KOPT-K1 (cell line): ENCODE results near the gene NPIPB5.
"Not testable (repeated sequence)": the region's sequence is repeated elsewhere in the genome, so short reads cannot be mapped to it uniquely, and the experiment has no call there.

Source experiments
- H3K27ac ChIP-seq: fragments of 200-600 bp; sonication (generic); 2 replicates; pipeline ENCODE4 v1.5.1; 2016; ENCODE audit warnings: antibody characterized with exemption, mild to moderate bottlenecking, low read depth, low read length; ENCODE audit not compliant: poor library complexity, severe bottlenecking
- H3K36me3 ChIP-seq: fragments of 200-600 bp; sonication (generic); 2 replicates; pipeline ENCODE4 v1.5.1; 2017; ENCODE audit warnings: antibody characterized with exemption, mild to moderate bottlenecking, low read length, moderate library complexity; ENCODE audit not compliant: insufficient read depth
- H3K9me3 ChIP-seq: fragments of 200-600 bp; sonication (generic); 2 replicates; pipeline ENCODE4 v1.5.1; 2017; ENCODE audit warnings: antibody characterized with exemption, low read length, mild to moderate bottlenecking; ENCODE audit not compliant: insufficient read depth, poor library complexity, severe bottlenecking

Gene NPIPB5

DNA sequence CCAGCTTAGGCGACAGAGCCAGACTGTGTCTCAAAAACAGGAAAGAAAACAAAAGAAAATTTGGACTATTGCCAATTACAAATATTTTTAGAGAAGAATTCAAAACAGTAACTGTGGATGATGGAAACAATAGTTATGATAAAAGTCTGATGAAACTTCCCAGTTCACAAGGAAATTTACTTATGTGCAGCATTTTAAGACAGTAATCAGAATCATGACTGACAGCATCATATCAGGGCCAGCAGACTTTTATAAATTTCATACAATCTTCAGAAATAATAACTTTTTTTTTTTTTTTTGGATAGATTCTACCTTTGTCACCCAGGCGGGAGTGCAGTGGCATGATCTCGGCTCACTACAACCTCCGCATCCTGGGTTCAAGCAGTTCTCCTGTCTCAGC, at the start of gene NPIPB5:
Gene NPIPB5, plus strand, starts transcription at position 301 of the 400 bp plus-strand sequence. CDS start 2,911 bp downstream, outside the sequence.
- H3K9me3 ChIP-seq, H3K36me3 ChIP-seq, H3K27ac ChIP-seq: not testable (repeated sequence)

DNA sequence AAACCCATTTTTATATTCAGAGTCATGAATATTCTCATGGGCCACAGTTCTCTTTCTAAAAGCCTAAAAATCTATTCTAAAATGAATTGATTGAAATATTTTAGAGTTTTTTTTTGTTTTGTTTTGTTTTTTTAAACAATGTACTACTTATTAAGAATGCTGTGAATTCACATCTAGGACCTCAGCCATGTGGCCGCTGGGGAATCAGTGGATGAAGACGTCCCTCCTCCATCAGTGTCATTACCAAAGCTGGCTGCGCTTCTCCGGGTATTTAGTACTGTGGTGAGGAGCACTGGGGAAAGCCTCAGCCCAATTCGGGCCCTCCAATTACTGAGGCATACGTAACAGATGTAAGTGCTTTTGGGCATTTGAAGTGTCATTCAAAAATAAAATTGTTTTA, 41.8 kb upstream of the NPIPB5 start:
- H3K9me3 ChIP-seq, H3K36me3 ChIP-seq, H3K27ac ChIP-seq: not testable (repeated sequence)

DNA sequence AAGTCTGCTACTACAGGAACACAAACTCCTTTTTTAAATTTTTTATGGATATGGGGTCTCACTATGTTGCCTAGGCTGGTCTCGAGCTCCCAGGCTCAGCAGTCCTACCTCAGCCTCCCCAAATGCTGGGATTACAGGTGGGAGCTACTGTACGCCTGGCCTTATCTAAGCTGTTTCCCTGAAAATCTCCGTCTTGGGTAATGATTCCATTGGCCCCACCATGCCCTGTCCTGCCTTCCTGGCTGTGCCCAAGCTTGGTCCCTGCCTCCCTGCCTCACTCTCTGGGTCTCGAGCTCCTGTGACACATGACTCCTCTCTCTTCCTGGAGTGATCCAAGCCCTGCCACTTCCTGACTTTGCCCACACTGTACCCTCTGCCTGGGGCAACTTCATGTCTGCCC, 27.3 kb downstream of the NPIPB5 start:
- not testable (repeated sequence) for H3K27ac ChIP-seq, H3K9me3 ChIP-seq, H3K36me3 ChIP-seq

DNA sequence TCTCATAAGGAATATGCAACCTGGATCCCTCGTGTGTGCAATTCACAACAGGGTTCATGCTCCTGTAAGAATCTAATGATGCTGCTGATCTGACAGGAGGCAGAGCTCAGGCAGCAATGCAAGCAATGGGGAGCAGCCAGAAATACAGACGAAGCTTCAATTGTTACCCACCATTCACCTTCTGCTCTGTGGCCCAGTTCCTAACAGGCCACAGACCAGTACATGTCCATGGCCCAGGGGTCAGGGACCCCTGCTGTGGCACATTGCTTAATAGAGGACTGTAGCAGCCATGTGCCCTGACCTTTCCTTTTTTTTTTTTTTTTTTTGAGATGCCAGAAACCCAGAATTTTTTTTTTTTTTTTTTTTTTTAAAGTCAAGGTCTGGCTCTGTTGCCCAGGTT, 34.1 kb downstream of the NPIPB5 start:
- not testable (repeated sequence) for H3K9me3 ChIP-seq, H3K27ac ChIP-seq, H3K36me3 ChIP-seq

DNA sequence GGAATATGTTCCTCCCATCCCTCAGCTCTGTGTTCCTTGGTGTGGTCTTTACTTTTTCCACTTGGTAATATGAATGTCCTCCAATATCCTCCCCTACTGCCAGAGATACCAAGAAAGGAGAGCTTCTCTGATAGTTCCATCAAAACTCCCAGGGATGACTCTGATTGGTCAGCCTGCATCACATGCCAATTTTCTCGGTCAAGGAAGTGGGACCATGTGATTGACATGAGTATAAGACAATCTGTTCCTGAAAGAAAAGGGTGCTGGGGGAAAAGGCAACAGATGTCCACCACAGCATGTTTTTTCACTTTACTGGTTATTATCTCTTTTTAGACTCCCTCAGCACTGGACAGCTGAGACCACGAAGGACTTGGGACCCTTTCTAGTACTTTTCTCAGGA, 35.9 kb downstream of the NPIPB5 start:
- H3K36me3 ChIP-seq, H3K27ac ChIP-seq, H3K9me3 ChIP-seq: not testable (repeated sequence)

DNA sequence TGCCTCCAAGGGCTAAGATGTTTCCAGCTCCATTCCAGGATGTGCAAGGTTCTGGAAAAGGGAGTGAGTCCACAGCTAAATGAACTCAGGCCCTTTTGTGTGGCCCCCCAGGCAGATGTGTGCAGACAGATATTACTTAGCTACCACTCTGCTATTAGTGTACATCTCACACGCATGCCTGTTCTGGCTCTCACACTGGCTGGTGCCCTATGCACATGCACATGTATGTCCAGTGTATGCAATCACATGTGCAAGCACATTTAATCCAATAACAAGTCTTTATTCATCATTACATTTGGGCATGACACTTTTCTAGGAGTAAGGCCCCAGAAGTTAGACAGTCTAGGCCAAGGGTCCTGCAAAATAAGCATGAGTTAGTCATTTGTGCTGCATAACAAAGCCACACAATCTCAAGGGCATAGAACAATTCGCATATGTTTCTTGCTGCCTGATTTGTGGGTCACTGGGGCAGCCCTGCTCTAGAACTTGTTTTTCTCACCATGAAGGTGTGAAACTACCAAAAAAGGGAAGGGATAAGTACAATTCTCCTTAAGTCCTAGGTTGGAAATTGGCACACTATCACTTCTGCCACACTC, 36.6 kb downstream of the NPIPB5 start:
- H3K27ac ChIP-seq, H3K9me3 ChIP-seq, H3K36me3 ChIP-seq: not testable (repeated sequence)

DNA sequence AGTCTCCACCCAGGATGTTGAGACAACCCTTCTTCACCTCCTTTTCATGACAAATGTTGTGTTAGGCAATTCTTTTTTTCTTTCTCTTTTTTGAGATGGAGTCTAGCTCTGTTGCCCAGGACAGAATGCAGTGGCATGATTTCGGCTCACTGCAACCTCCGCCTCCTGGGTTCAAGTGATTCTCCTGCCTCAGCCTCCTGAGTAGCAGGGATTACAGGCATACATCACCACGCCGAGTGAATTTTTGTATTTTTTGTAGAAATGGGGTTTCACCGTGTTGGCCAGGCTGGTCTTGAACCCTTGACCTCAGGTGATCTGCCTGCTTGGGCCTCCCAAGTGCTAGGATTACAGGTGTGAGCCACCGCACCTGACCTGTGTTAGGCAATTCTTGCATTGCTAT, 39.2 kb downstream of the NPIPB5 start:
- H3K27ac ChIP-seq, H3K9me3 ChIP-seq, H3K36me3 ChIP-seq: not testable (repeated sequence)

DNA sequence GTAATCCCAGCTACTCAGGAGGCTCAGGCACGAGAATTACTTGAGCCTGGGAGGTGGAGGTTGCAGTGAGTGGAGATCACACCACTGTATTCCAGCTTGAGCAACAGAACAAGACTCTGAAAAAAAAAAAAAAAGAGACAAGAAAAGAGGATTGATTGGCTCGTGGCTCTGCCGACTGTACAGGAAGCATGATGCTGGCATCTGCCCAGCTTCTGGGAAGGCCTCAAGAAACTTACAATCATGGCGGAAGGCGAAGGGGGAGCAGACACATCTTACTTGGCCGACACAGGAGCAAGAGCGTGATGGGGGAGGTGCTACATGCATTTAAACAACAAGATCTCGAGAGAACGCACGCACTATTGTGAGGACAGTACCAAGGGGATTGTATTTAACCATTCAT, 40.5 kb downstream of the NPIPB5 start:
- not testable (repeated sequence) for H3K27ac ChIP-seq, H3K9me3 ChIP-seq, H3K36me3 ChIP-seq

DNA sequence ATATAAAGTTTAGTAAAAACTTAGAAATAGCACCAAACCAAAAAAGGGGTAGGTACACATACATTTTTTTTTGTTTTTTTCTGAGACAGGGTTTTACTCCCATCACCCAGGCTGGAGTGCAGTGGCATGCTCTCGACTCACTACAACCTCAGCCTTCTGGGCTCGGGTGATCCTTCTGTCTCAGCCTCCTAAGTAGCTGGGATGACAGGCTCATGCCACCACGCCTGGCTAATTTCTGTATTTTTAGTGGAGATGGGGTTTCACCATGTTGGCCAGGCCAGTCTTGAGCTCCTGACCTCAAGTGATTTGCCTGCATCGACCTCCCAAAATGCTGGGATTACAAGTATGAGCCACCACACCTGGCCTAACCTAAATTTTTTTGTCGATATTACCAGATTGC, 41.0 kb downstream of the NPIPB5 start:
- not testable (repeated sequence) for H3K27ac ChIP-seq, H3K36me3 ChIP-seq, H3K9me3 ChIP-seq

DNA sequence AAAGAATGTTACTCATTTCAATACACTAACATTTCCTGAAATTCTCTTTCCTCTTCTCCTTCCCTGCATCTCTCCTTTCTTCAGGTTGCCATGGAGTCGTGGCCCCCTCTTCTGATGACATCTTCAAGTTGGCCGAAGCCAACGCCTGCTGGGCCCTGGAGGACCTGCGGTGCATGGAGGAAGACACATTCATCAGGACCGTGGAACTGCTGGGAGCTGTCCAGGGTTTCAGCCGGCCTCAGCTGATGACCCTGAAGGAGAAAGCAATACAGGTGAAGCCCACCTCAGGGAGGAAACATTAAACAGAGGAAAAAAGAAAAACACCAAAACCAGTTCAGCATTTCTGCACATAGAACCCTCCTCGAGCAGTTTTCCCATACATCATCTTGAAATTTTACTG, 46.1 kb downstream of the NPIPB5 start:
- not testable (repeated sequence) for H3K36me3 ChIP-seq, H3K9me3 ChIP-seq, H3K27ac ChIP-seq
